Measurements from ENCODE around the gene CD22.

The CD22 gene

DNA sequence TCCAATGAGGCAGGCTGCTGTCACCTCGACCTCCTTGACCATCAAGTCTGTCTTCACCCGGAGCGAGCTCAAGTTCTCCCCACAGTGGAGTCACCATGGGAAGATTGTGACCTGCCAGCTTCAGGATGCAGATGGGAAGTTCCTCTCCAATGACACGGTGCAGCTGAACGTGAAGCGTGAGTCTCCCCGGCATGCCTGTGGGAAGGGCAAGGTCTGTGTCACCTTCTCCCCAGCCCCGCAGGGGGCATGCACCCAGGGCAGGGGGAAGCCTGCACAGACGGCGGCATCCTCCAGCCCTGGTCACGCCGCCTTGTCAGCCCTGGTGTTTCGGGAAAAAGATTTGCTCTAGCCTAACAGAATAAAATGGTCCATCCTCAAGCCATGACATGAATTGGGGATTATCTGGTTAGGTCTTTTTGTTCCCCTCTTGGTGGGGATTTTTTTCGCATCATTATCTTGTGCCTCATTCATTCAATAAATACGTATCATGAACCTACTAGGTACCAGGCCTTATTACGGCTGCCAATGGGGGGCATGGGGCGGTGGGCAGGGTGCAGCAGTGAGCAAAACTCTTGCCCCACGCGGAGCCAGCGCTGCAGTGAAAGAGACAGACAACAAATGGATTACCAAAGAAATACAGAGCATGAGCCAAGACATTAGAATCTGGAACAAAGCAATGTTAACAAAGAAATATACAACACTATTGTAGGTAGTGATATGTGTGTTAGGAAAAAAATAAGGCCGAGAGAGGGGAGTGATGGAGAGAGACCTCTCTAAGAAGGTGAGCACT is 7.4 kb downstream of the CD22 start:
- no peak for DNase-seq (ENCODE audit: extremely low spot score, insufficient read length, low read depth)
- peak; percentile 33 for FAIRE-seq

DNA sequence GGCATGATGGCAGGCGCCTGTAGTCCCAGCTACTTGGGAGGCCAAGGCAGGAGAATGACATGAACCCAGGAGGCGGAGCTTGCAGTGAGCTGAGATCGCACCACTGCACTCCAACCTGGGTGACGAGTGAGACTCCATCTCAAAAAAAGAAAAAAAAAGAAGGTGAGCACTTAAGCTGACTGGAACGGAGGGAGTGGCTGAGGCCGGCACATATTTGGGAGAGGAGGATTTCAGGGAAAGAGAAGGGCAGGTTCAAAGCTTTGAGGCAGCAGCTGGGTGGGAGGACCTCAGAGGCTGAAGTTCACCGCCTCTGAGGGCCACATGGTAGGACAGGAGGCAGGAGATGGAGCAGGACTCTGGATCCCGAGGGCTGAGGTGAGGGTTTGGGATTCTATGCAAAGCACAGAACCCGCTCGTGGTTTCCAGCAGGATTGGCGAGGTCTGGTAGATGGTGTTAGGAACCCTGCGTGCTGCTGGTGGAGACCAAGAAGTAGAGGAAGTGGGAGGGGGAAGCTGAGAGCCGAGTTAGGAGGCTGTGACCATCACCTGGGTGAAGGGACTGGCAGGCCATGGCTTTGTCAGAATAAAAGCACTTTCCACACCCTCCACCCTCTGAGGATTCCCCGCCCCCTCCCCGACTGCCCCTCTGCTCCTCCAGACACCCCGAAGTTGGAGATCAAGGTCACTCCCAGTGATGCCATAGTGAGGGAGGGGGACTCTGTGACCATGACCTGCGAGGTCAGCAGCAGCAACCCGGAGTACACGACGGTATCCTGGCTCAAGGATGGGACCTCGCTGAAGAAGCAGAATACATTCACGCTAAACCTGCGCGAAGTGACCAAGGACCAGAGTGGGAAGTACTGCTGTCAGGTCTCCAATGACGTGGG is 8.4 kb downstream of the CD22 start:
- DNase-seq (ENCODE audit: extremely low spot score, insufficient read length, low read depth) (no peak), FAIRE-seq (peak; percentile 58)

DNA sequence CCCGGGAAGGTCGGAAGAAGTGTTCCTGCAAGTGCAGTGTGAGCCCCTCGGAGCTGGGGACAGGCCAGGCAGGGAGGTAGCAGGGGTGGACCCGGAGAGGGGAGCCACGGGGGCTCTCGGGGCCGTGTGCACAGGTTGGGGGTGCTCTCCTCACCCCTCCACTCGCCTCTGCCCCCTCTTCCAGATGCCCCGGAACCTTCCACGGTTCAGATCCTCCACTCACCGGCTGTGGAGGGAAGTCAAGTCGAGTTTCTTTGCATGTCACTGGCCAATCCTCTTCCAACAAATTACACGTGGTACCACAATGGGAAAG is 9.0 kb downstream of the CD22 start:
- FAIRE-seq: no peak

DNA sequence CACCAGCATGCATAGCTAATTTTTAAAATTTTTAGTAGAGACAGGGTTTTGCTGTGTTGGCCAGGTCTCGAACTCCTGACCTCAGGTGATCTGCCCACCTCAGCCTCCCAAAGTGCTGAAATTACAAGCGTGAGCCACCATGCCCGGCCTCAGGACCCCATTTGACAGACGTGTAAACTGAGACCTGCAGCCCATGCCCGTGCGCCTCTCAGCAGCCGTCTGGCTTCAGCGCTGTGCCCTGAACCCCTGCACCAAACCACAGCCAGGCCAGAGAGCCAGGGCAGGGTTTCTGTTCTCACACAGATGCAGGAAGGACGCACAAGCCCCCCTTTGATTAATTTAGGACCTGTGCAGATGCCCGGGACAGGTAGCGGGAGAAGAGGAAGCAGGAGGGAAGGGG is 11.4 kb downstream of the CD22 start:
- no peak for FAIRE-seq
- no peak for DNase-seq (ENCODE audit: extremely low spot score, insufficient read length, low read depth)

More for the DNA sequence above, 9.0 kb downstream of the CD22 start:
- no peak for DNase-seq (ENCODE audit: extremely low spot score, insufficient read length, low read depth)

DNA sequence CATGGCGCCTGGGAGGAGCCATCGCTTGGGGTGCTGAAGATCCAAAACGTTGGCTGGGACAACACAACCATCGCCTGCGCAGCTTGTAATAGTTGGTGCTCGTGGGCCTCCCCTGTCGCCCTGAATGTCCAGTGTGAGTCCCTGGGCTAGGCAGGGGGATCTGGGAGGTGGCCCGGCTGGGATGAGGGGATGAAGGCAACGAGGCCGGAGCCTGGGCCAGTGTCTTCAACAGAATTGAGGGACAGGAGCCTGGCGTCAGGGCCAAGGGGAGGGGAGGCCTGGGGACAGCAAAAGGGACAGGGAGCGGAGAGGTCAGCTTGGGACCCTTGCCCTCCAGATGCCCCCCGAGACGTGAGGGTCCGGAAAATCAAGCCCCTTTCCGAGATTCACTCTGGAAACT is 12.0 kb downstream of the CD22 start:
- no peak for DNase-seq (ENCODE audit: extremely low spot score, insufficient read length, low read depth)
- FAIRE-seq: no peak

DNA sequence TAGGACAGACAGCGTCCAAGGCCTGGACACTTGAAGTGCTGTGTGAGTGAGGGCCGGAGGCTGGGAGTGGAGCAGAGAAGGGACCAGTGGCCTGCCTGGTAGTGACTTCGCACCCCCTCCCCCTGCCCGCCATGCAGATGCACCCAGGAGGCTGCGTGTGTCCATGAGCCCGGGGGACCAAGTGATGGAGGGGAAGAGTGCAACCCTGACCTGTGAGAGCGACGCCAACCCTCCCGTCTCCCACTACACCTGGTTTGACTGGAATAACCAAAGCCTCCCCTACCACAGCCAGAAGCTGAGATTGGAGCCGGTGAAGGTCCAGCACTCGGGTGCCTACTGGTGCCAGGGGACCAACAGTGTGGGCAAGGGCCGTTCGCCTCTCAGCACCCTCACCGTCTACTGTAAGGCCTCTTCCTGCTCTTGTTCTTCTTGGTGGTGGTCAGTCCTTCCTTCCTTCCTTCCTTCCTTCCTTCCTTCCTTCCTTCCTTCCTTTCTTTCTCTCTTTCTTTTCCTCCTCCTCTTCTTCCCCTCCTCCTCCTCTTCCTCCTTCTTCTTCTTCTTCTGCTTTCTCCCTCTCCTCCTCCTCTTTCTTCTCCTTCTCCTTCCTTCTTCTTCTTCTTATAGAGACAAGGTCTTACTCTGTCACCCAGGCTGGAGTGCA is 12.7 kb downstream of the CD22 start:
- DNase-seq (ENCODE audit: extremely low spot score, insufficient read length, low read depth): no peak
- FAIRE-seq: no peak

DNA sequence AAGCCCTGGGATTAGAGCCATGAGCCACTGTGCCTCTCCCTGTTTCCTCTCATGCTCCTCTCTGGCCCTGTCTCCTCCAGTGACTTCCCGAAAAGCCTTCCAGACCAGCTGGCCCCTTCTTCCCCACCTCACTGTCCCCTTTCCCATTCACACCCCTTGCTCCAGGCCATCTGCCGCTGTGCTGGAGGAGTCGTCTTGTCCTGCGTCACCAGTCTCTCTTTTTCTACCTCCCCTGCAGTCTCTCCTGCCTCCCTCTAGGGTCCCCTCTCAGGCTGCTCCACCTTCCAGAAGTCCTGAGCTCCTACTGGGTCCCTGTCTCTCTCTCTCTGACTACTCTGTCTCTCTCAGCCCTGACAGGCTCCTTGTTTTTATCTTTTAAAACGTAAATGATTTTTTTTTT is 13.4 kb downstream of the CD22 start:
- FAIRE-seq (no peak), DNase-seq (ENCODE audit: extremely low spot score, insufficient read length, low read depth) (no peak)

DNA sequence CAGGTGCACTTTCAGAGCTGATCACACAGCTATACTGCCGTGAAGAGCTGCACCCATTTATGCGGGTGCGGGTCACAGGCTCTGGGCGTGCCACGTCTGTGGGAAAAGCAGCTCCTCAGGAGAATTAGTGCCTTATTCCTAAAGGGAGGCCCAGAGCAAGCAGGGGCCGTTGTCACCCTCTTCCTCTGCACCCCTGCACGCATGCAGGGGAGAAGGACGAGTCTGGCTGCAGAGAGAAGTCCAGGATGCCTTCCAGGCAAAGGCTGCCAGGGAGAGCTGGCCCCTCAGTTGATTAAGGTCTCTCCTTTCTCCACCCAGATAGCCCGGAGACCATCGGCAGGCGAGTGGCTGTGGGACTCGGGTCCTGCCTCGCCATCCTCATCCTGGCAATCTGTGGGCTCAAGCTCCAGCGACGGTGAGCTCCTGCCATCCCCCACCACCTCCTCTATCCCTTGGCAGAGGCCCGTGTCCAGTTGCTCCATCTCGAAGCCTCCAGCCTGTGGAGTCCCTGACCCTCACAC is 15.6 kb downstream of the CD22 start:
- FAIRE-seq: no peak

DNA sequence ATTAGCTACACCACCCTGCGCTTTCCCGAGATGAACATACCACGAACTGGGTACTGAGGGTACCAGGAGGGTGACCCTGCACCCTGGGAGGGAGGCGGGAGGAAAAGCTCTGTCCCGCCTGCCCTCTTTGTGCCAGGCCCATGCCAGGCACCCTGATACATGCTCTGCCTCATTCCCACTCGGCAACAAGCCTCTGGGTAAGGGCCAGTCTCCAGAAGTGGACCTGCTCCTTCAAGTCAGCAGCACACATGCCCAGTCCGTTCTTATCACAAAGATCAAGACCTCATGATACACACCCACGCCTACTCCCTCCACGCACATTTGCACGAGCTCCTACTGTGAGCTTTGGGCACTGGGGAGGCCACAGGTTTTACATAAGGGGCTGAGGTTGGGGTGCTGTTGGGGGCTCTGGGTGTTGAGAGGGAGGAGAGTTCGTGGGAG is 16.7 kb downstream of the CD22 start:
- FAIRE-seq (no peak), DNase-seq (ENCODE audit: extremely low spot score, insufficient read length, low read depth) (no peak)

More for the DNA sequence above, 15.6 kb downstream of the CD22 start:
- no peak for DNase-seq (ENCODE audit: extremely low spot score, insufficient read length, low read depth)

DNA sequence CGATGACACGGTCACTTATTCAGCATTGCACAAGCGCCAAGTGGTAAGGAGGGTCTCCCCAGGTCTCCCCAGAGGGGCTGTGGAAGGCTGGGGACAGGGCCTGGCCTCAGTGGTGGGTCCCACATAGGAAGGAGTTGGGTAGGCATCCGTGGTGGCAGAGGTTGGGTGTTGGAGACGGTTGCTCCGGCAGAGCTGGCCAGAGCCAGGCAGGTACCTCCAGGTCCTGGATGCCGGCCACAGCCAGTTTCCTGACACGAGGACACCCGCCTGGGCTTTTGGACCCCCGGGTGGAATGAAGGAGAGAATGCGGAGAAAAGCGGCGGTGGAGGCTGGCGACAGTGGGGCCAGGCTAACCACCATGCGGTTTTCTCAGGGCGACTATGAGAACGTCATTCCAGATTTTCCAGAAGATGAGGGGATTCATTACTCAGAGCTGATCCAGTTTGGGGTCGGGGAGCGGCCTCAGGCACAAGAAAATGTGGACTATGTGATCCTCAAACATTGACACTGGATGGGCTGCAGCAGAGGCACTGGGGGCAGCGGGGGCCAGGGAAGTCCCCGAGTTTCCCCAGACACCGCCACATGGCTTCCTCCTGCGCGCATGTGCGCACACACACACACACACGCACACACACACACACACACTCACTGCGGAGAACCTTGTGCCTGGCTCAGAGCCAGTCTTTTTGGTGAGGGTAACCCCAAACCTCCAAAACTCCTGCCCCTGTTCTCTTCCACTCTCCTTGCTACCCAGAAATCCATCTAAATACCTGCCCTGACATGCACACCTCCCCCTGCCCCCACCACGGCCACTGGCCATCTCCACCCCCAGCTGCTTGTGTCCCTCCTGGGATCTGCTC is 17.4 kb downstream of the CD22 start:
- FAIRE-seq (peak; percentile 88), DNase-seq (ENCODE audit: extremely low spot score, insufficient read length, low read depth) (no peak)

DNA sequence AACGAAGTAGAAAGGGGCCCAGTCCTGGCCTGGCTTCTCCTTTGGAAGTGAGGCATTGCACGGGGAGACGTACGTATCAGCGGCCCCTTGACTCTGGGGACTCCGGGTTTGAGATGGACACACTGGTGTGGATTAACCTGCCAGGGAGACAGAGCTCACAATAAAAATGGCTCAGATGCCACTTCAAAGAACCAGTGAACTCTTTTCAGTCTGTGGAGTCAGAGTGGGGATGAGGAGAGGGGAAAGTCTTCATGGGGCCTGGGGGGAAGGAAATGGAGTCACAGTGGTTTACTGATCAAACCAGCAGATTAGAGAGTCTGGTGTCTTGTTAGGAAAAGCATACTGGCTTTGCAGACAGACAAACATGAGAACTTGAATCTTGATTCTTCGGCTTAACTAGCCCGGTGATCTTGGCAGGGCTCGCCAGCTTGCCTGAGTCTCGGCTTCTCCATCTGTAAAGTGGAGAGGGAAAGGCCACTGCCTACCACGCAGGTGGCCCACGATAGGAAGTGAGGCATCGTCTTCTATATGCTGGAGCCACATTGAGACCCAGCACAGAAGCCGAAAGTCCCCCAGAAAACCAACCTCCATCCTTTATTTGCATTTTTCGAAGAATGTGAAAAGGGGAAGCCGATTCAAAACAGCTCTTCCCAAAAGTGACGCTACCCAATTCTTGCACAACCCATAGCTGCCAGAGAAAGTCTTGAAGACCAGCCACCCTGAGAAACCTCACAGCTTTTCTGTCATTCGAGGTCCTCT is 18.4 kb downstream of the CD22 start, which contains the start of gene FFAR1:
Gene FFAR1 (plus strand): TSS at position 732 of the 759 bp plus-strand sequence. CDS start 3,650 bp downstream, outside the sequence.
- FAIRE-seq (peak; percentile 95), DNase-seq (ENCODE audit: extremely low spot score, insufficient read length, low read depth) (no peak)

DNA sequence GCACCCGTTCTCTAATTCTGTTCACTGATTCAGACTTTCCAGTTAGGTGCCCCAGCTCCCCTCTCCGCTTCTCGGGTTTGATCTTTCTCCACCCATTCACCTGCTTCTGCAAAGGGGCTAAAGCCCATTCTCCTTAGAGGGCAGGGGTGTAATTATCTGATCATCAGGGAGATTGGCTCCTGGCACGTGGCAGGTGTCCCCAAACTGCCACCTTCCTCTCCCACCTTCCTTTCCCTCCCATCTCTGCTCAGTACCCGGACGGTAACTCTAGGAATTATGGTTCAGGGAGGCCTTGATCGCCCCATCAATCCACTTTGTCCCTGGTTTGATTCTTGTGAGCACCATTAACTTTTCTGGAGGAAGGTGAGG is 18.9 kb downstream of the CD22 start:
- FAIRE-seq (no peak), DNase-seq (ENCODE audit: extremely low spot score, insufficient read length, low read depth) (no peak)

DNA sequence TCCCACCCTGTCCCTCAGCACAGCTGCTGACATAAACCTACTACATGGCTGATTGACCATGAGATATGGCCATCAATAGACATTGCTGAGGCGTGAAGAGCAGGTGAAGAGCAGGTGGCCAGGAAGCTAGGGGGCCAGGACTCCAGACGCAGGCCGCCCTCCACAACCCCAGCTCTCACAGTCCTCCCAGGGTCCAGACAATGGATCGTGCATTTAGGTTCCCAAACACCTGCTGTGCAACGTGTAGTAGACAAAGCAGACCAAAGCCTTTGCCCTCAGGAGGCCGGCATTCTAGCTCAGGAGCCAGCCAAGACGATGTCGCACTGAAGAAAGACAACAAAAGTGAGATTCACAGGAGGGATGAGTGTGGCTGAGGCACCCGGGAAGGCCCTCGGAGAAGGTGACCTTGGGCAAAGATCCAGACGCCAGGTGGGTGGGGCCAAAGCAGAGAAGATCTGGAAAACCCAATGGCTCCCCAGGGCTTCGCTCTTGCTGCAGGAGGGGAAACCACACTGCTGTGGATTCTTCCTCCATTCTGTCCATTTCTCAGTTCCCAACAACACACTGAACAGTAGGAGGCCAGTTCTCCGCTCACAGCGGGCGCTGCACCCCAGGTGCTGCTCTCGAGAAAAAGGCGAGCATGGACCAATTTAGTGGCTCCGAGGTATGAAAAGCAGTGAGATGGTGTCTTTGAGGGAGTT is 20.1 kb downstream of the CD22 start:
- FAIRE-seq (peak; percentile 64), DNase-seq (ENCODE audit: extremely low spot score, insufficient read length, low read depth) (no peak)

DNA sequence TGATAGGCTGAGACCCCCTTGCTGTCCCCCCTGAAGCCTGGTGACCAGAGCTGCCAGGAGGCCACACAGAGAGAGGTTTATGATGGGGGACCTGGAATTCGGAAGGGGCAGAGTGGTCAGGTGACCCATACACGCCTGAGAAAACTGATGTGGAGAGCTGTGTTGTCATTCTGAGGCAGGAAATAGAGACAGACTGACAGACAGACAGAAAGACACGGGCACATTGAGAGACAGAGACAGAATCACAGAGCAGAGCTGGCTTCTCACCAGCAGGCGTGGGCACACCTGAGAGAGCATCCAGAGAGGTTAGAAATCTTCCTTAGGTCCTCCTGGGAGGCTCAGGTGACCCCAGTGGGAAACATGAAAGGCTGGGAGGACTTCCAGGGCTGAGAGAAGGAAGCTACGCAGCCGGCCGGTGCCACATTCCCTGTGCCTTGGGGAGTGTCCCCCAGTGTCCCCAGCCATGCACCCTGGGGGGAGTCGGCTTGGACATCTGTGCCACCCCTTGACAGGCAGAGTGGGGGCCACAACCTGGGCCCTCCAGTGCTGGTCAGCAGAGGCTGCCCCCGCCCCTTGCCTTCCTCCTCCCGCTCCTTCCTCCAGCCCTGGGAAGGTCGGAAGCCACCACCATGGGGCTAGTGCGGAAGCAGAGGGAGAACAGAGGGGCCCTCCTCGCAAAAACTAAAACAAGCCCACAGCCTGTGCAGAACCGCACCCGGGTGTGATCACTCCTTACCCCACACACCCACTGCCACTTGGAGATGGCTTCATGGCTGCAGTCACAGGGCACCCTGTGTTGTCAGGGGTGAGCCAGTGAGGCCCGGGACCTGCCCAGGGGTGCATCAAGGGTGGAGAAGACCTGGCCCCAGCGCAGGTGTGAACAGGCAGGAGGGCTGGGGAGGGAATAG is 20.9 kb downstream of the CD22 start:
- peak; percentile 50 for FAIRE-seq

DNA sequence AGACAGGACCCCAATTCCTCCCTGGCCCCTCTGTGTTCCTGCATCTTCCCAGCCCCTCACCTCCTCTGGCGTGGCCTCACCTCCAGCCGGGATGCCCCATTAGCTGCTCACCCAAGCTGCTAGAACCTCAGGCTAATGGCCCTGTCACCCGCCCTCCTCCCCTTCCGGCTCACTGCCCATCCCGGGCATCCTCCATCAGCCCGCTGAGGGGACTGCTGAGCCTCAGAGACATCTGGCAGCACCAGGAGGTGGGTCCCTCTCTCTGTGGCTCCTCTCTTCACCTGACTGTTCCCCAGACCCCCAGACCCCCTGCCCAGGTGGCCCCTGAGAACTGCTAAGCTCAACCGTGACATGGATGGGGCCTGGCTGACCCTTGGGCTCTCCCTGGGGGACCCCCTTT is 21.6 kb downstream of the CD22 start:
- FAIRE-seq (no peak), DNase-seq (ENCODE audit: extremely low spot score, insufficient read length, low read depth) (no peak)

More for the DNA sequence above, 20.9 kb downstream of the CD22 start:
- no peak for DNase-seq (ENCODE audit: extremely low spot score, insufficient read length, low read depth)

DNA sequence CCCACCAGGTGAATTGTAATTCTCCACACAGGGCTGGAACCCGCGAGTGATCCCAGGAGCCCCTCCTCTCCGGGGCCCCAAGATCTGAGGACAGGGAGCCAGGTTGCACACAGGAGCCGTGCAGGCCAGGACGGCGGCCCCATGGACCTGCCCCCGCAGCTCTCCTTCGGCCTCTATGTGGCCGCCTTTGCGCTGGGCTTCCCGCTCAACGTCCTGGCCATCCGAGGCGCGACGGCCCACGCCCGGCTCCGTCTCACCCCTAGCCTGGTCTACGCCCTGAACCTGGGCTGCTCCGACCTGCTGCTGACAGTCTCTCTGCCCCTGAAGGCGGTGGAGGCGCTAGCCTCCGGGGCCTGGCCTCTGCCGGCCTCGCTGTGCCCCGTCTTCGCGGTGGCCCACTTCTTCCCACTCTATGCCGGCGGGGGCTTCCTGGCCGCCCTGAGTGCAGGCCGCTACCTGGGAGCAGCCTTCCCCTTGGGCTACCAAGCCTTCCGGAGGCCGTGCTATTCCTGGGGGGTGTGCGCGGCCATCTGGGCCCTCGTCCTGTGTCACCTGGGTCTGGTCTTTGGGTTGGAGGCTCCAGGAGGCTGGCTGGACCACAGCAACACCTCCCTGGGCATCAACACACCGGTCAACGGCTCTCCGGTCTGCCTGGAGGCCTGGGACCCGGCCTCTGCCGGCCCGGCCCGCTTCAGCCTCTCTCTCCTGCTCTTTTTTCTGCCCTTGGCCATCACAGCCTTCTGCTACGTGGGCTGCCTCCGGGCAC is 22.6 kb downstream of the CD22 start:
- DNase-seq (ENCODE audit: extremely low spot score, insufficient read length, low read depth): no peak
- no peak for FAIRE-seq

DNA sequence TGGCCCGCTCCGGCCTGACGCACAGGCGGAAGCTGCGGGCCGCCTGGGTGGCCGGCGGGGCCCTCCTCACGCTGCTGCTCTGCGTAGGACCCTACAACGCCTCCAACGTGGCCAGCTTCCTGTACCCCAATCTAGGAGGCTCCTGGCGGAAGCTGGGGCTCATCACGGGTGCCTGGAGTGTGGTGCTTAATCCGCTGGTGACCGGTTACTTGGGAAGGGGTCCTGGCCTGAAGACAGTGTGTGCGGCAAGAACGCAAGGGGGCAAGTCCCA is 23.1 kb downstream of the CD22 start:
- FAIRE-seq (no peak), DNase-seq (ENCODE audit: extremely low spot score, insufficient read length, low read depth) (no peak)

Measured in GM18507 (cell line).